Upper lobe of right lung (tissue), 1 donor: Measurements from ENCODE around the gene TUT7. TPM values are rescaled to one million over a fixed set of nuclear protein-coding genes. Genes with fewer than 3 reads are reported as not detected.
"Not testable (repeated sequence)": the region's sequence is repeated elsewhere in the genome, so short reads cannot be mapped to it uniquely, and the experiment has no call there.

Experiments used
- ATAC-seq: fragments of 200-7000 bp; cut with Tn5 transposase; one replicate; pipeline ENCODE4 v1.9.1; 2020; ENCODE audit warnings: mild to moderate bottlenecking, moderate library complexity
- DNase-seq: peaks from one replicate; pipeline ENCODE4 v3.0.0-alpha.2; 2020
- H3K27ac ChIP-seq: fragments of 200-600 bp; one replicate; pipeline ENCODE4 v1.8.0; 2022
- H3K27me3 ChIP-seq: fragments of 200-600 bp; one replicate; pipeline ENCODE4 v1.8.0; 2022; ENCODE audit warnings: mild to moderate bottlenecking
- H3K36me3 ChIP-seq: fragments of 200-600 bp; one replicate; pipeline ENCODE4 v1.8.0; 2022
- H3K4me1 ChIP-seq: fragments of 200-600 bp; one replicate; pipeline ENCODE4 v1.8.0; 2022
- H3K4me3 ChIP-seq: fragments of 200-600 bp; one replicate; pipeline ENCODE4 v1.8.0; 2022; ENCODE audit warnings: mild to moderate bottlenecking
- H3K9me3 ChIP-seq: fragments of 200-600 bp; one replicate; pipeline ENCODE4 v1.8.0; 2022
- intact Hi-C: fragments of 100-400 bp; cut with DNase I; formaldehyde crosslinking; loops from one replicate; pipeline ENCODE4 v1.11.0; 2022
- long read RNA-seq: library from polyadenylated mRNA; unstranded; transcript quantifications from one replicate; pipeline ENCODE4 v2.0.0, GENCODE V29; 2021
- total RNA-seq: library from RNA; stranded (reverse); fragmentation: NEBNext Ultra II Directional; extraction: Animal tissue kit (Norgen Biotek cat#: 25700); gene quantifications from one replicate; pipeline ENCODE4 v1.2.1, GENCODE V29; 2021
- TF ChIP-seq, protein P1 (sequence below): fragments of 200-600 bp; IDR thresholded peaks from one replicate; pipeline ENCODE4 v1.8.0; 2022; ENCODE audit warnings: antibody characterized with exemption
- donor health status: DM: no; HTN: yes; CAD: no; lungs with severe emphysema.

TUT7 gene, protein sequence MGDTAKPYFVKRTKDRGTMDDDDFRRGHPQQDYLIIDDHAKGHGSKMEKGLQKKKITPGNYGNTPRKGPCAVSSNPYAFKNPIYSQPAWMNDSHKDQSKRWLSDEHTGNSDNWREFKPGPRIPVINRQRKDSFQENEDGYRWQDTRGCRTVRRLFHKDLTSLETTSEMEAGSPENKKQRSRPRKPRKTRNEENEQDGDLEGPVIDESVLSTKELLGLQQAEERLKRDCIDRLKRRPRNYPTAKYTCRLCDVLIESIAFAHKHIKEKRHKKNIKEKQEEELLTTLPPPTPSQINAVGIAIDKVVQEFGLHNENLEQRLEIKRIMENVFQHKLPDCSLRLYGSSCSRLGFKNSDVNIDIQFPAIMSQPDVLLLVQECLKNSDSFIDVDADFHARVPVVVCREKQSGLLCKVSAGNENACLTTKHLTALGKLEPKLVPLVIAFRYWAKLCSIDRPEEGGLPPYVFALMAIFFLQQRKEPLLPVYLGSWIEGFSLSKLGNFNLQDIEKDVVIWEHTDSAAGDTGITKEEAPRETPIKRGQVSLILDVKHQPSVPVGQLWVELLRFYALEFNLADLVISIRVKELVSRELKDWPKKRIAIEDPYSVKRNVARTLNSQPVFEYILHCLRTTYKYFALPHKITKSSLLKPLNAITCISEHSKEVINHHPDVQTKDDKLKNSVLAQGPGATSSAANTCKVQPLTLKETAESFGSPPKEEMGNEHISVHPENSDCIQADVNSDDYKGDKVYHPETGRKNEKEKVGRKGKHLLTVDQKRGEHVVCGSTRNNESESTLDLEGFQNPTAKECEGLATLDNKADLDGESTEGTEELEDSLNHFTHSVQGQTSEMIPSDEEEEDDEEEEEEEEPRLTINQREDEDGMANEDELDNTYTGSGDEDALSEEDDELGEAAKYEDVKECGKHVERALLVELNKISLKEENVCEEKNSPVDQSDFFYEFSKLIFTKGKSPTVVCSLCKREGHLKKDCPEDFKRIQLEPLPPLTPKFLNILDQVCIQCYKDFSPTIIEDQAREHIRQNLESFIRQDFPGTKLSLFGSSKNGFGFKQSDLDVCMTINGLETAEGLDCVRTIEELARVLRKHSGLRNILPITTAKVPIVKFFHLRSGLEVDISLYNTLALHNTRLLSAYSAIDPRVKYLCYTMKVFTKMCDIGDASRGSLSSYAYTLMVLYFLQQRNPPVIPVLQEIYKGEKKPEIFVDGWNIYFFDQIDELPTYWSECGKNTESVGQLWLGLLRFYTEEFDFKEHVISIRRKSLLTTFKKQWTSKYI (N-terminal part only)
- total RNA-seq = 34.1 TPM
- long read RNA-seq, full-length matches to known transcripts = 4 of 14 reads
- long read RNA-seq, partial matches to known transcripts = 6 of 14 reads
- long read RNA-seq, other reads (novel, unspliced or antisense) = 4 of 14 reads

DNA sequence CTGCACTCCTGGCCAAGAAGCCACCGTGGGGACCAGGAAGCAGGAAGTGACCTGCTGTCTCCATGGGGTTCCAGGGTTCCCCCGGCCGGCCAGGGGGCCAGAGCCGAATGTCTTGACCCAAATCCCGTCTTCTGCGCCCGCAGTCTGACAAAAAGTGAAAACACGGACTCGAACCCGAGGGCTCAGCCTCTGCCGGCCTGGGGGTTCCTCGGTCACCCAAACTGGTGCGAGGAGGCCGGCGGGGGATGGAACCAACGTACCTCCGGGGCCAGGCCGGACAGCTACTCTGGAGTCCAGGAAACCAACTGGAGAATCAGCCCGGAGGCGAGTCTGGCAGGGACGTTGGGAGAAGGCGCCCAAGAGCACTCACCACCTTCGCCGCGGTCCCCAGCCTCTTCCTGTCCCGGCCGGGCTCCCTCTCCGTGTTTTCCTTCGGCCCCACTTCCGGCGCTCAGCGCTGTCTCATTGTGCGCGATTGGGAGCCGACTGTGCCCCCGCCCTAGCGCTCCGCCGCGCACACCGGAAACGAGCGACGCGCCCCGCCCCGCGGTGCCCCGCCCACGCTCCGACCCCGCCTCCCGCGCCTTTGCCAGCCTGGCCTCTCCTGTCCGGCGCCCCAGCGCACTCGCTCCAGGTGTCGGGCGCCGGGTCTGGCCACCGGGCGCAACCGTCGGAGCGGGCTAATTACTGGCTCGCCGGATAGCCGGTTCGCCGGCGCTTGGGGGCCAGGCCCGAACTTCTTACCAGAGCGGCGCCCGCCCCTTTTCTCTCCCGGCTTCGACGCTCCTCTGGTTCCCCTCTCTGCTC is at the start of gene TUT7:
TSS of gene TUT7 (minus strand) at position 400 of the 807 bp plus-strand sequence. CDS start 1,211 bp downstream, outside the sequence.
- Histone ChIP-seq H3K36me3 (peaks cover 13% of the 10 kb centered on the region), H3K9me3 (no peaks in the 10 kb centered on the region), H3K27ac (peak within 1 kb of the TSS; percentile 95), H3K4me1 (peaks cover 47% of the 10 kb centered on the region), H3K4me3 (peak within 1 kb of the TSS; percentile 95), H3K27me3 (no peaks in the 10 kb centered on the region)
- TF ChIP-seq, protein P1, sequence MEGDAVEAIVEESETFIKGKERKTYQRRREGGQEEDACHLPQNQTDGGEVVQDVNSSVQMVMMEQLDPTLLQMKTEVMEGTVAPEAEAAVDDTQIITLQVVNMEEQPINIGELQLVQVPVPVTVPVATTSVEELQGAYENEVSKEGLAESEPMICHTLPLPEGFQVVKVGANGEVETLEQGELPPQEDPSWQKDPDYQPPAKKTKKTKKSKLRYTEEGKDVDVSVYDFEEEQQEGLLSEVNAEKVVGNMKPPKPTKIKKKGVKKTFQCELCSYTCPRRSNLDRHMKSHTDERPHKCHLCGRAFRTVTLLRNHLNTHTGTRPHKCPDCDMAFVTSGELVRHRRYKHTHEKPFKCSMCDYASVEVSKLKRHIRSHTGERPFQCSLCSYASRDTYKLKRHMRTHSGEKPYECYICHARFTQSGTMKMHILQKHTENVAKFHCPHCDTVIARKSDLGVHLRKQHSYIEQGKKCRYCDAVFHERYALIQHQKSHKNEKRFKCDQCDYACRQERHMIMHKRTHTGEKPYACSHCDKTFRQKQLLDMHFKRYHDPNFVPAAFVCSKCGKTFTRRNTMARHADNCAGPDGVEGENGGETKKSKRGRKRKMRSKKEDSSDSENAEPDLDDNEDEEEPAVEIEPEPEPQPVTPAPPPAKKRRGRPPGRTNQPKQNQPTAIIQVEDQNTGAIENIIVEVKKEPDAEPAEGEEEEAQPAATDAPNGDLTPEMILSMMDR = no peak
- DNase-seq (peak; percentile 98), ATAC-seq (peak; percentile 98)
- intact Hi-C loops = no loop called here

DNA sequence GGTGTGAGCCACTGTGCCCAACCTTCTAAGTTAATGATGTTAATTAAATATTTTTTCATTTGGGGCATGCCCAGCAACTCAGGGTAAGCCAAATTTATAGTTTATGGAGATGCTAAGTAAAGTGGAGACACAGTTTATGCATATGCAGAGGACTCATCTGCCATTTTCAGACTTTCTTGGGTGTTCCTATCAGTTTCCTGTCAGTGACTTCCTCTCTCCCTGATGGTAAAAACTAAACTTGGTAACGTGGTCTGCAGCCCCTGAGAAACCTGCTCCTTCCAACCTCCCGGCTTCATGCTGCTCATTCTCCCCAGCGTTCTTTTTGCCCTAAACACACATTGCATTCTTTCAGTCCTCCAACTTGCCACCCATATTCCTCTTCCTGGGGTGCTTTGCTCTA is 48.4 kb upstream of the TUT7 start:
- Histone ChIP-seq H3K9me3 (no peaks in the 10 kb centered on the region), H3K4me1 (peaks cover 22% of the 10 kb centered on the region), H3K27me3 (no peaks in the 10 kb centered on the region), H3K4me3 (no peak overlapping the region), H3K36me3 (no peaks in the 10 kb centered on the region), H3K27ac (no peak overlapping the region)
- TF ChIP-seq, protein P1 = no peak
- DNase-seq = no peak
- intact Hi-C loops = no loop called here
- ATAC-seq = no peak

DNA sequence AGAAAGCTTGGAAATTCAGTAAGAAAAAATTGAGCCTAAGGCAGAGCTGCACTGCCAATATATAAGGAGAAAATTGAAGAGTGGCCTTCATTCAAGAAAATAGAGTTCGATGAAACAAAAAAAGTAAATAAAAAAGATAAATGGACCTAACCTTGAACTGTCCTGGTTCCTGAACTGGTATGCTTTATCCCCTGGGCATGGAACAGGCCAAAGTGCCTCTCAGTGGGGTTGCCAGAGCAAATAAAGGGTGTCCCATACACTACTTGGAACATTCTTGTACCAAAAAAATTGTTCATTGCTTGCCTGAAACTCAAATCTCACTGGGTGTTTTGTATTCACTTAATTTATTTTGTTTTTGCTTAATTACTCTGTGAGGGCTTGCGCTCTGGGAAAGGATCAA is 42.2 kb upstream of the TUT7 start:
- H3K9me3 ChIP-seq = no peaks in the 10 kb centered on the region
- H3K4me1 ChIP-seq = no peaks in the 10 kb centered on the region
- H3K4me3 ChIP-seq = no peak overlapping the region
- DNase-seq (no peak), ATAC-seq (no peak)
- intact Hi-C loops = no loop called here
- H3K36me3 ChIP-seq = no peaks in the 10 kb centered on the region
- no peaks in the 10 kb centered on the region for H3K27me3 ChIP-seq
- no peak overlapping the region for H3K27ac ChIP-seq
- TF ChIP-seq, protein P1 = no peak

DNA sequence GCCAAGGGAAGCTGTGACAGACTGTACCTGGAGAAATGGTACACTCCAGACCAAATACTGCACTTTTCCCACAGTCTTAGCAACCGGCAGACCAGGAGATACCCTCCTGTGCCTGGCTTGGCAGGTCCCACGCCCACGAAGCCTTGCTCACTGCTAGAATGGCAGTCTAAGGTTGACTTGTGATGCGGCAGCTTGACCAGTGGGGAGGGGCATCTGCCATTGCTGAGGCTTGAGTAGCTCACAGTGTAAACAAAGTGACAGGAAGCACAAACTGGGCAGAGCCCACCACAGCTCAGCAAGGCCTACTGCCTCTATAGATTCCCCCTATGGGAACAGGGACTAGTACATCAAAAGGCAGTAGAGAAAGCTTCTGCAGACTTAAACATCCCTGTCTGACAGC is 36.0 kb upstream of the TUT7 start:
- H3K36me3 ChIP-seq, ATAC-seq, H3K27me3 ChIP-seq, H3K9me3 ChIP-seq, H3K4me3 ChIP-seq, H3K4me1 ChIP-seq, intact Hi-C loops, H3K27ac ChIP-seq, DNase-seq: not testable (repeated sequence)

DNA sequence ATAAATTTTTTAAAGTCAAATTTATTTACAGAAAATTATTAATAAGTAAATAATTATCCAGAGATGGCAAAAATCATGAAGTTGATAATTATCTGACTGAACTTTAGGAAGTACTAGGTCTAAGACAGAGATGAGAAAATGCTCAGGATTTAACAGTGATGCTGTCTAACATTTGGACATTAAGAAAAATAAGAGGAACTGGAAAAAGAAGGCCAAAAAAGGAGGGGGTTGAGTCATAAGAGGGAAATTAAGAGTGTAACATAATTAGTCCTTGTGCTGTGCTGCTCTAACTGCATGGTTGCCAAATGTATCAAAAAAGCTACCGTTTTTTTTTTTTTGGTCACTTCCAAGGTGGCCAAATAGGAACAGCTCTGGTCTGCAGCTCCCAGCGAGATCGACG is 35.4 kb upstream of the TUT7 start:
- DNase-seq (no peak), ATAC-seq (no peak)
- H3K27me3 ChIP-seq = no peaks in the 10 kb centered on the region
- no peaks in the 10 kb centered on the region for H3K36me3 ChIP-seq
- TF ChIP-seq, protein P1 = no peak
- no peaks in the 10 kb centered on the region for H3K4me1 ChIP-seq
- no peaks in the 10 kb centered on the region for H3K9me3 ChIP-seq
- intact Hi-C loops = no loop called here
- H3K27ac ChIP-seq = no peak overlapping the region
- H3K4me3 ChIP-seq = no peak overlapping the region
